RKO (cell line): ENCODE results near the gene EFCAB13.

Experiments
- DNase-seq: peaks from one replicate; pipeline ENCODE4 v3.0.0-alpha.2; 2016; ENCODE audit warnings: low spot score

Gene EFCAB13

GRCh38 chr17:47292206-47292605 is 31.5 kb upstream of the EFCAB13 start:
- no peak for DNase-seq

- DNase-seq: no peak
These were observed 28.5 kb upstream of the EFCAB13 start for GRCh38 chr17:47295037-47295873.

GRCh38 chr17:47295874-47296255 is 27.9 kb upstream of the EFCAB13 start:
- no peak for DNase-seq

- no peak for DNase-seq
These were observed 25.9 kb upstream of the EFCAB13 start for GRCh38 chr17:47297661-47298400.

GRCh38 chr17:47298712-47299111 is 25.0 kb upstream of the EFCAB13 start:
- no peak for DNase-seq

GRCh38 chr17:47299239-47299910 is 24.4 kb upstream of the EFCAB13 start:
- DNase-seq: no peak

GRCh38 chr17:47300718-47301117 is 23.0 kb upstream of the EFCAB13 start:
- DNase-seq: no peak

- no peak for DNase-seq
These were observed 22.6 kb upstream of the EFCAB13 start for GRCh38 chr17:47301161-47301560.

GRCh38 chr17:47301831-47302230 is 21.9 kb upstream of the EFCAB13 start:
- no peak for DNase-seq

- DNase-seq: no peak
These were observed 19.6 kb upstream of the EFCAB13 start for GRCh38 chr17:47304186-47304585.

- peak; percentile 14 for DNase-seq
These were observed 18.3 kb upstream of the EFCAB13 start for GRCh38 chr17:47305302-47305923.

GRCh38 chr17:47310186-47310733 is 13.5 kb upstream of the EFCAB13 start:
- no peak for DNase-seq

GRCh38 chr17:47311420-47311819 is 12.3 kb upstream of the EFCAB13 start:
- DNase-seq: no peak

GRCh38 chr17:47315451-47316266 is 8.1 kb upstream of the EFCAB13 start:
- DNase-seq: peak; percentile 88

GRCh38 chr17:47316311-47316710 is 7.4 kb upstream of the EFCAB13 start:
- DNase-seq: no peak

GRCh38 chr17:47317119-47317518 is 6.6 kb upstream of the EFCAB13 start:
- no peak for DNase-seq

- no peak for DNase-seq
These were observed 5.4 kb upstream of the EFCAB13 start for GRCh38 chr17:47318197-47318918.

GRCh38 chr17:47320879-47321502 is 2.8 kb upstream of the EFCAB13 start:
- DNase-seq: no peak

- DNase-seq: no peak
These were observed 667 bp downstream of the EFCAB13 start for GRCh38 chr17:47324224-47325020.
